Upper lobe of left lung (tissue), 4 donors: Measurements from ENCODE around the gene KIRREL3.

Source experiments
- CTCF ChIP-seq, 6 experiments: fragments of 450-650 bp in 4 of 6; fragments of 200-600 bp in 2 of 6; sonication (generic) in 2 of 6; IDR thresholded peaks; one replicate each; pipeline ENCODE4 v1.5.1; 2016 to 2019; ENCODE audit warnings: antibody characterized with exemption in 6 of 6
- EP300 ChIP-seq, 4 donors: sonication (generic); formaldehyde crosslinking; IDR thresholded peaks; one replicate each; pipeline ENCODE4 v1.5.1; 2017; ENCODE audit warnings: antibody characterized with exemption in 4 of 4, control low read depth in 2 of 4
- POLR2A ChIP-seq, 4 donors: fragments of 450-650 bp; IDR thresholded peaks; one replicate each; pipeline ENCODE4 v1.5.1; 2016 to 2017; ENCODE audit warnings: antibody characterized with exemption in 4 of 4, mild to moderate bottlenecking in 2 of 4
- POLR2AphosphoS5 ChIP-seq, 2 donors: sonication (generic); formaldehyde crosslinking; IDR thresholded peaks; one replicate each; pipeline ENCODE4 v1.5.1; 2017; ENCODE audit warnings: antibody characterized with exemption in 2 of 2

- TF ChIP-seq CTCF (IDR thresholded peaks at IDR 0.05) (no peak), EP300 (IDR thresholded peaks at IDR 0.05) (no peak), POLR2A (IDR thresholded peaks at IDR 0.05) (no peak), POLR2AphosphoS5 (IDR thresholded peaks at IDR 0.05) (no peak)
Measured at GRCh38 chr11:126686938-126687337, 313.6 kb downstream of the KIRREL3 start.
